AG04450 (cell line): ENCODE results near the gene CRTAP. TPM values are rescaled to one million over a fixed set of nuclear protein-coding genes. Genes with fewer than 3 reads are reported as not detected.

Experiments used
- CTCF ChIA-PET: fragments of 300-600, 350-600 bp; formaldehyde crosslinking; extraction: SDS; loops from one replicate; lab custom pipeline; 2022; ENCODE audit warnings: antibody characterized with exemption, inconsistent platforms; lab: Charles Lee
- POLR2A ChIA-PET: fragments of 350-600 bp; formaldehyde crosslinking; extraction: SDS; loops from one replicate; lab custom pipeline; 2021; ENCODE audit warnings: antibody characterized with exemption, inconsistent platforms; lab: Yijun Ruan, JAX
- DNase-seq: peaks from one replicate; pipeline ENCODE4 v3.0.0-alpha.2; 2011; ENCODE audit warnings: low read depth, low spot score
- H3K27ac ChIP-seq: one replicate; pipeline ENCODE4 v1.5.1; 2012; ENCODE audit warnings: low read depth, low read length, control low read depth
- H3K27me3 ChIP-seq: one replicate; pipeline ENCODE4 v1.6.0; 2012; ENCODE audit warnings: low read length; ENCODE audit not compliant: control insufficient read depth, insufficient read depth
- H3K4me3 ChIP-seq: 2 replicates; pipeline ENCODE4 v1.5.1; 2011; ENCODE audit warnings: mild to moderate bottlenecking, low read depth, low read length, control low read depth
- H3K9me3 ChIP-seq: 2 replicates; pipeline ENCODE4 v1.5.1; 2012; ENCODE audit warnings: low read length; ENCODE audit not compliant: control insufficient read depth, insufficient read depth
- polyA plus RNA-seq: library from polyadenylated mRNA; depleted of rRNA; stranded (reverse); fragments of >200 nt; gene quantifications from 2 replicates; pipeline ENCODE4 v1.2.3, GENCODE V29; 2011
- TF ChIP-seq, protein P1 (sequence below): IDR thresholded peaks from 2 replicates; pipeline ENCODE4 v1.5.1; 2011; ENCODE audit warnings: low read depth, low read length, control low read depth, inconsistent platforms

CRTAP gene
- polyA plus RNA-seq, 1 experiment, result 338 TPM

DNA sequence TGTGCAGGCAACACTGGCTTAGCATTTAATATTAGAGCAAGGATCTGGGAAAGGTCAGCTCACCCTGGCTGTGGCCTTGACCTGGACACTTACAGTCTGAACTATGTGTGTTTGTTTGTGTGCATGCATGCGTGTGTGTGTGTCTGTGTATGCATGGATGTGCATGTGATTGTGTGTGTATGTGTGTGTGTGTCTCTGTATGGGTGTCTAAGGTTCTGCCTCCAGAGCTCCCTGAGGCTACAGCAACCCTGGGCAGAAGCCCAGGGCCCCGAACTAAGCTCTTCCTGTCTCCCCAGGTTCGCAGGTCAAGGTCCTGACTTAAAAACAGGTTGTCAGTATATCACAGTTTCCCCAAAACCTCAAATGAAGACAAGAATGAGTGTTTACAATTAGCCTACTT is 53.5 kb downstream of the CRTAP start:
- no peaks in the 10 kb centered on the region; the same call in 1 of the 2 replicates for H3K9me3 ChIP-seq
- H3K27ac ChIP-seq, result no peak overlapping the region
- POLR2A ChIA-PET, result no interaction called here
- no peaks in the 10 kb centered on the region for H3K27me3 ChIP-seq
- DNase-seq, result no peak
- CTCF ChIA-PET, result interaction anchor here (1.2 to 1.6 kb wide), 3 partner anchors 23 to 206 kb away, joined by 5 to 6 read pairs (median 5); no protein-coding TSS in a partner anchor
- no peak overlapping the region for H3K4me3 ChIP-seq
- TF ChIP-seq, protein P1, sequence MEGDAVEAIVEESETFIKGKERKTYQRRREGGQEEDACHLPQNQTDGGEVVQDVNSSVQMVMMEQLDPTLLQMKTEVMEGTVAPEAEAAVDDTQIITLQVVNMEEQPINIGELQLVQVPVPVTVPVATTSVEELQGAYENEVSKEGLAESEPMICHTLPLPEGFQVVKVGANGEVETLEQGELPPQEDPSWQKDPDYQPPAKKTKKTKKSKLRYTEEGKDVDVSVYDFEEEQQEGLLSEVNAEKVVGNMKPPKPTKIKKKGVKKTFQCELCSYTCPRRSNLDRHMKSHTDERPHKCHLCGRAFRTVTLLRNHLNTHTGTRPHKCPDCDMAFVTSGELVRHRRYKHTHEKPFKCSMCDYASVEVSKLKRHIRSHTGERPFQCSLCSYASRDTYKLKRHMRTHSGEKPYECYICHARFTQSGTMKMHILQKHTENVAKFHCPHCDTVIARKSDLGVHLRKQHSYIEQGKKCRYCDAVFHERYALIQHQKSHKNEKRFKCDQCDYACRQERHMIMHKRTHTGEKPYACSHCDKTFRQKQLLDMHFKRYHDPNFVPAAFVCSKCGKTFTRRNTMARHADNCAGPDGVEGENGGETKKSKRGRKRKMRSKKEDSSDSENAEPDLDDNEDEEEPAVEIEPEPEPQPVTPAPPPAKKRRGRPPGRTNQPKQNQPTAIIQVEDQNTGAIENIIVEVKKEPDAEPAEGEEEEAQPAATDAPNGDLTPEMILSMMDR, result no peak

DNA sequence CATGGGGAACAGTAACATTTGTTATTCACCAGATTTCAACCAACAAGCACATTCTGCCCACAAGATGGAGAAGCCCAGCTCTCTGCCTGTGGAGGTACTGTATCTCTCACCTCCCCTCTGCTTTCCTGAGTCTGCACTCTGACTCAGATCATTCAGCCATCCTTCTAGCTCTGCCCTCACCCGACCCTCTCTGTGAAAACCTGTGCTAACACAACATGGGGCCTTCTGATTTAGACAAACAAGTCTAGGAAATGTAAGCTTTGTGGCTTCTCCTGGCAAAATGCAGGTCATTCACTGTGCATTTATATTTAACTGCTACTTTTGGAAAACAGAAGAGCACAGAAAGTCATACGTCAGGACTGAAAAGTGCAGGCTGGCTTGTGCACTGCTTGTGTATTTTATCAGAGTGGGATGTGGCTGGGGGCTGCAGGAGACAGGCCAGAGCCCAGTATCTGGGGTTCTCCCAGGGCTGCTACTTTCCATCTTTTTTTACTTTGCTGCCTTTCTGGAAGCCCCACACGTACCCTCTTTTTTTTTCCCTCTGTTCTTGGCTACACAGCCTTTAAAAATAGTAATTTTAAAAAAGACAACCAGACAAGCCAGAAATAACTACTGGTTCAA is 54.0 kb downstream of the CRTAP start:
- H3K9me3 ChIP-seq, result no peaks in the 10 kb centered on the region; the same call in 1 of the 2 replicates
- ChIA-PET POLR2A (no interaction called here), CTCF (interaction anchor here (1.2 to 1.6 kb wide), 3 partner anchors 24 to 205 kb away, joined by 5 to 6 read pairs (median 5); no protein-coding TSS in a partner anchor)
- H3K27me3 ChIP-seq, result no peaks in the 10 kb centered on the region
- DNase-seq, result no peak
- no peak overlapping the region for H3K4me3 ChIP-seq
- no peak overlapping the region for H3K27ac ChIP-seq
- TF ChIP-seq, protein P1, result no peak

DNA sequence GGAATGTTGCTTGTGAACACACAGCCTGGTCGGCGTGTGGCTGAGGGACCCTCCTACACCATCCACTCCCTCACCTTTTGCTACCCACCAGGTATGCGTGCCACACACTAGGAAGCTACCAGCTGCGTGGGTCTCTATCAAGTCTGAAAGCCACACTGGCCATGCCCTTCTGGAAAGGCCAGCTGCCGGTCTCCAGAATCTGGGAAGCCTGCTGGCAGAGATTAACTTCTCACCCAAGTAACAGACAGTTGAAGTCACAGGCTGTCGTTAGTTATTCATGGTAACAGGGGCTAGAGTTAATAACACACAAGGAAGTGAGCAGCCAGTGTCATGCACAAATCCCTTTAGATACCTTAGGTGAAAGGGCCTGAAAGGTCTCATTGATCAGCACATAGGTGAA is 56.7 kb downstream of the CRTAP start:
- Histone ChIP-seq H3K4me3 (no peak overlapping the region), H3K27me3 (no peaks in the 10 kb centered on the region), H3K27ac (no peak overlapping the region), H3K9me3 (no peaks in the 10 kb centered on the region)
- ChIA-PET POLR2A (no interaction called here), CTCF (no interaction called here)
- TF ChIP-seq, protein P1, result no peak
- DNase-seq, result no peak

DNA sequence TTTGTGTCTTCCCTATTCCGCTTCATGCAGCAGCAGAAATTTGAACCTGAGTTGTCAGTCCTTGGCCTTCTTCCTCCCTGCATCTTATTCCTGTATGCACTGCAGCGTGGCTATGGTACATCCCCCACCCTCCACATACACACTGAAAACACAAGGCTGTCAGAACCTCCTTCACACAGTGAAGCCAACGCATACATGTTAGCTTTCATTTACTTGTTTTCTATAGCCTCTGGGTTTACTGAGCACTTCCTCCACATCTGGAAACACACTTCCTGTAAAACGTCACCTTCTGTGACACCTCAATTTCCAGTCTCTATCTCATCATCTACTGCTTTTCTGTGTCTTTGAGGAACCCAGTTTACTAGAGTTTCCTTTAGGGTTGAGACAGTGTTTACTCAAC is 57.8 kb downstream of the CRTAP start:
- no peak for DNase-seq
- no peak overlapping the region for H3K4me3 ChIP-seq
- POLR2A ChIA-PET, result no interaction called here
- H3K9me3 ChIP-seq, result no peaks in the 10 kb centered on the region
- H3K27me3 ChIP-seq, result no peaks in the 10 kb centered on the region
- H3K27ac ChIP-seq, result no peak overlapping the region
- TF ChIP-seq, protein P1, result no peak
- CTCF ChIA-PET, result no interaction called here

DNA sequence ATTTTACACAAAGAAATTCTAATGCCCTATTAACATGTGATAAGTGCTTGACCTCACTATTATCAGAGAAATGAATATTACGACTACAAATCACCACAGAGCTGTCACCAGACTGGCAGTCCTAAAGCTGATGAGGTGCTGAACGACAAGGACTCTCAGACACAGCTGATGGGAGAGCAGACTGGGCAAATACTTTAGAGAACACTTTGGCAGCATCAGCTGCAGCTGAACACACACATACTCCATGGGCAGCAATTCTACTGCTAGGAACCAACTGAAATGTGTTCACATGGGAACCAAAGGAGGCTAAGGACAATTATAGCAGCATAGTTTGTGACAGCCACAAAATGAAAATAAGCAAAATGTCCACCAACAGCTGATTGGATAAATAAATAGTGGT is 59.3 kb downstream of the CRTAP start:
- Histone ChIP-seq H3K27ac (no peak overlapping the region), H3K4me3 (no peak overlapping the region), H3K9me3 (no peaks in the 10 kb centered on the region), H3K27me3 (no peaks in the 10 kb centered on the region)
- DNase-seq, result no peak
- ChIA-PET CTCF (no interaction called here), POLR2A (no interaction called here)
- TF ChIP-seq, protein P1, result no peak
